Stimulated activated CD4-positive, alpha-beta T cell treated with anti-CD3 and anti-CD28 coated beads, Interleukin-15, amount 100 ng/mL, for 48 hours (primary cell): Measurements from ENCODE around the gene LCLAT1.
"Not testable (repeated sequence)": the region's sequence is repeated elsewhere in the genome, so short reads cannot be mapped to it uniquely, and the experiment has no call there.

ENCODE experiments used
- DNase-seq, 2 donors: peaks; one replicate each; pipeline ENCODE4 v3.0.0-alpha.2; 2020; ENCODE audit warnings: low read depth in 2 of 2

Gene LCLAT1

DNA sequence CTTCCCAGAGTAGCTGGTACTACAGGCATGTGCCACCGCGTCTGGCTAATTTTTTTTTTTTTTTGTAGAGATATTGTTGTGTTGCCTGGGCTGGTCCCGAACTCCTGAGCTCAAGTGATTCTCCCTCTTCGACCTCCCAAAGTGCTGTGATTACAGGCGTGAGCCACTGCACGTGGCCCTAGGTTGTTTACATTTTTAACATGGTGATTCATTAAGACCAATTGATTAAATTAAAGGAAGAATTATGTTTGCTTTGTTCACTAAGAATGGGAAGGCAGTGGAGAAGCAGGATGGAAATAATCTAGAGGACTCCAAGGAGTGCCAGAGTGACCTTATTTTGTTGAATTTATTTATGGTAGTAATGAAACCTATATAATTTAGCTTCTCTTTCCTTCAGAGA lies 7.5 kb downstream of the LCLAT1 start:
- no peak for DNase-seq

GRCh38 chr2:30455114-30455738 lies 8.2 kb downstream of the LCLAT1 start:
- DNase-seq, result no peak

DNA sequence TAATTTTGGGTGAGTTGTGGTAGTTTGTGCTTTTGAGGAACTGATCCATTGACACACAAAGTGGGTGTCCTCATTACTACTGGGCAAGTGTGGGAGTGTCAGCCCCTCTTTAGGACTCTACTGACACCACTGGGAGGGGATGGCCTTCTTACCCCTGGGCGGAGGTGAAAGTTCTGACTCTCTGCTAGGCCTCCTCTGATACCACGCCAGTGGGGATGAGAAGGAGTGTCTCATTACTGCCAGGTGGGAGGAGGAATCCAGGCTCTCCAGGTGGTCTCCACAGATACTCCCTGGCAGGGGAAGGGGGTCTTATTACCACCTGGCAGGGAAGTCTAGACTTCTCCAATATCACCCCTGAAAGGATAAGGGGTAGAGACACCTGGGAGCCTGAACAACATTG lies 9.1 kb downstream of the LCLAT1 start:
- no peak for DNase-seq

DNA sequence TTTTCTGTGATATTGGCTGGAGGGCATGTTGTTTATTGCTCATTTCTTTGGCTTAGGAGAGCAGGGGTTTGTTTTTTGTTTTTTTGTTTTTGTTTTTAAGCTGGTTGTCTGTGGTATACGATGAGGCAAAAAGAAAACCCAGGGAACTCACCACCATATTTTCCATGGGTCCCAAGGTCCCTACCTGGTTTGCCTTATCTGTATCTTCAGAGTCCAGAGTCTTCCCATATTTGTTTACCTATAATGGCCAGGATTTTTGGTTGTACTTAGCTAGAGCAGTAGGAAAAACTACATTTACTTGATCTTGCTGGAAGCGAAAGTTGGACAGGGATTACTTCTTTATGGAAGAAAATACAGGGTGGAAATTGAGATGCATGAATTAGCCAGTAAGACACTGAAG lies 9.5 kb downstream of the LCLAT1 start:
- no peak for DNase-seq

DNA sequence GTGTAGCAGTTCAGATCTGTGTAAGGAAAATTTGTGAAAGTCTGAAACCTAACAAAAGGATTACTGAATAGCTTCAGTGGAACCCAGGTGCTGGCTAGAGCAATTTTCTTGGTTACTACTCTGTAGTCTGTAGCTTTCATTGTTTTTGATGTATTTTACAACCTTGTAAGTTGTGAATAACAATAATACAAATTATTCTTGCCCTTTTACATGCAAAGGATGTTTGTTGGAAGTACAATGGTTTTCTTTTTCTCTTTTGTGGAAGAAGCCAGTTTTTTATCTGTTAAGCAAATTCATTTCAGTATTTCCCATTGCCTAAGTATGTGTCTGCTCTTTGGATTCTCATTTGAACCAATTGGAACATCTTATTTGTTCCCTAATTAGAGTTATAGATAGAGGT lies 10.2 kb downstream of the LCLAT1 start:
- DNase-seq, result no peak

- no peak for DNase-seq
These were observed 12.1 kb downstream of the LCLAT1 start for GRCh38 chr2:30459140-30459539.

DNA sequence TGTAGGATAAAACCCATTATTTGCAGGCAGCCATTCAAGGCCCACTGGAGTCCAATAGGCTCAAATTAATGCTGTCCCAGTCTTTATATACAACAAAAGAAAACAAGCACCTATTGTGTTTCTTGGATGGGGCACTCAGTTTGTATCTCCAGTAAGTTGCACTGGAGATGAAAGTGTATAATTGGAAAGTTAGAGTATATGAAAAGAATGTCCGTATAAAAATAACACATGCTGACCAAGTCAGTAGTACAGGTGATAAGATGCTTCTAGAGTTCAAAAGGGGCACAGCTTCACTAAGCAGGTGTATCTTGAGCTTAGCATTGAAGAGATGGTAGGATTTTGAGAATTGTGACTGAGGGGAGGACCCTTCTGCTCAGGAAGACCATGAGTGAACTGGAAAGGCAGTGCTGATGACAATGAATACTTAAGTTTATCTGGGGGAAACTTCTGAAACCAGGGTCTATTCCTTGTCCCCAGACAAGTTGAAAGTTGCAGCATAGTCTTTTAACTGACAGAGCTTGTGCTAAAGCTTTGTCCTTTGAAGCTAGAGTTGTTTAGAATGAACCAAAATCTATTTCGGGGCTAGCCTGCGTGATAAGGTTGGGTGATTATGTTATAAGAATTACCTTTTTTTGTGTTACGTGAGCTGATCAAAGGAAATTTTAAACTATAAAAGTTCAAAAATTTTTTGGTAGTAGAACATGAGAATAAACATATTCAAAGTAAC lies 15.2 kb downstream of the LCLAT1 start:
- no peak for DNase-seq

- no peak for DNase-seq
These were observed 16.5 kb downstream of the LCLAT1 start for GRCh38 chr2:30463535-30463934.

DNA sequence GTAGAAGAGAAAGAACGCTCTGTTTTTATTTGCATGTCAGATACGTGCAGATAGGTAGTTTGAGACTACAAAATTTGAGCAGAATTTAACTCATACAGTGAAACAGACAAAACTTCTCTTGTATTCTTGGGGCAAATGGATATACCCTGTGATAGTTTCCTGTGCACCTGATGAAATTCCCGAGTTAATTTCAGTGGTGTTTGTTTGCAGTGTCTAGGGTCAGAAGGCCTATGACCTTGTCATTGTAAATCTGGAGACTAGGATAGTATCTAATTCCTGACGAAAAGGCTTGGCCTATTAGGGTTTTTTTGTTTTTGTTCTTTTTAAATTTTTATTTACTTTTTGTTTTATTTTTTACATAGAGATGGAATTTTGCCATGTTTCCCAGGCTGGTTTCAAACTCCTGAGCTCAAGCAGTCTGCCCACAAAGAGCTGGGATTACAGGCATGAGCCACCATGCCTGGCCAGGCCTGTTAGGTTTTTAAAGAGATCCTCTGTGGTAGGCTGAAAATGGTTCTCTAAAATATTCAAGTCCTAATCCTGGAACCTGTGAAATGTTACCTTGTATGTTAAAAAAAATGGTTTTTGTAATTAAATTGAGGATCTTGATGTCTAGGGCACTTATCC lies 17.6 kb downstream of the LCLAT1 start:
- no peak for DNase-seq

DNA sequence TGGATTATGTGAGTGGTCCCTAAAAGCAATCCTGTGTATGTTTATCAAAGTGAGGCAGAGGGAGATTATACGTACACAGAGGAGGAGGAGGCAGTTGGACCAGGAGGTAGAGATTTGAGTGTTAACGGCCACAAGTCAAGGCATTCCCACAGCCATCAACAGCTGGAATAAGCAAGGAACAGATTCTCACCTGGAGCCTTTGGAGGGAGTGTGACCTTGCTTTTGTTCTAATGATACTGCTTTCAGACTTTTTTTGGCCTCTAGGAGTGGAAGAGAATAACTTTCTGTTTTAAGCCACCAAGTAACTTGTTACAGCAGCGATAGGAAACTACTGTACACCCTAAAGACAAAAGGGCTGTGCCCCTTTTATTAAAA lies 18.1 kb downstream of the LCLAT1 start:
- DNase-seq, result no peak

- no peak for DNase-seq
These were observed 19.2 kb downstream of the LCLAT1 start for GRCh38 chr2:30466216-30466615.

- not testable (repeated sequence) for DNase-seq
These were observed 20.2 kb downstream of the LCLAT1 start for GRCh38 chr2:30467062-30467826.

DNA sequence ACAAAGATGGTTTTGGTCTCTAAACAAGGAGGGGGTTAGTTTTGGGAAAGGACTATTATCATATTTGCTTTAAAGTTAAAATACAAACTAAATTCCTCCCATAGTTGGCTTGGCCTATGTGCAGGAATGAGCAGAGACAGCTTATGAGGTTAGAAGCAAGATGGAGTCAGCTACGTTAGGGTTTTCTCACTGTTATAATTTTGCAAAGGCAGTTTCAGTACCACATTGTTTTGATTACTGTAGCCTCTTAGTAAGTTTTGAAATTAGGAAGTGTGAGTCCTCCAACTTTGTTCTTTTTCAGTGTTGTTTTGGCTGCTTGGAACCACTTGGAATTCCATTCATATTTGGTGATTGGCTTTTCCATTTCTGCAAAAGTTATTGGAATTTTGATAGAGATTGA lies 23.4 kb downstream of the LCLAT1 start:
- no peak for DNase-seq

DNA sequence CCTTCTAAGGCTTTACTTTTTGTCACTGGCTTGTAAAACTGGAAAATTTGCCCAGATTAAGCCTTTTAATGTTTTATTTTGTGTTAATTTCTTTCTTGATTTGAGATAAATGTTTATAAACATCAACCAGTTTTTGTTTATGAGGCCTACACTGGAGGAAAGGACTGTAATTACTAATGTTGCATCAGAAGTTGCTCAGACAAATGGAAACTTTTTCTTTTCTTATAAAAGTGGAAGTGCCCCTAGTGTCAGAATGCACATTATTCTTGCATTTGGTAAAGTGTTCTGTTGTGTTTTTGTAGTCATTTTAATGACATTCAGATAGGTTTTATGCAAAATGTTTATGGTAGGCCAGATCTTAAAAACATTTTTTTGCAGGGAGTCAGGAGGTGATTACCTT lies 25.3 kb downstream of the LCLAT1 start:
- no peak for DNase-seq

DNA sequence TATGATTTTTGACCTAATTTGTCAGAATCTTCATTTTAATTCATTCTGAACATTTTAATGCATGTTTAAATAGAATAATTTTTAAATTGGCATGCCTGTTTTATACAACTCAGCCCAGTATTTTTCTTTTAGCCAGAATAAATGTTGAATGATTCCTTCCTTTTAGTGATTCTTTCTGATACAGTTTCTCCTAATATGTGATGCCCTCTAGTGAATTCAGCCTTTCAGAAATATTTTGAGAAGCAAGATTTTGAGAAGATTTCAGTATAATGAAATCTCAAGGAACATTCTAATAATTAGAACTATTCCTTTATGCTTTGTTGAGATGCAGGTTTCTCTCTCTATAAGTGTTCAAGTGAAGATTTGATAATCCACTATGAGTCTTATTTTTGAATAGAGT lies 28.5 kb downstream of the LCLAT1 start:
- DNase-seq, result no peak

DNA sequence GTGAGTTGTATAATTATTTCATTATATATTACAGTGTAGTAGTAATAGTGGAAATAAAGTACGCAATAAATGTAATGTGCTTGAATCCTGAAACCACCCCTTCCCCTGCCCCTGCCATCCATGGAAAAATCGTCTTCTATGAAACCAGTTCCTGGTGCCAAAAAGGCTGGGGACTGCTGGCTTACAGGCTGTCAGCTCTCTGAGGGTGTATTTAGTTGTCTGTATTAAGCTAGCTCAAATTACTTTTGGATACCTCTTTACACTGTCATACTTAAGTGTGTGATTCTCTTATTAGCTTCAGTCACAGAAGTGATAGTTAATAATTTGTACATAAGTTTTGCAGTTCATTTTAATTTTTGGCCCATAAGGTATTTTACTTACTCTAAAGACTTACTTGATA lies 29.6 kb downstream of the LCLAT1 start:
- no peak for DNase-seq

DNA sequence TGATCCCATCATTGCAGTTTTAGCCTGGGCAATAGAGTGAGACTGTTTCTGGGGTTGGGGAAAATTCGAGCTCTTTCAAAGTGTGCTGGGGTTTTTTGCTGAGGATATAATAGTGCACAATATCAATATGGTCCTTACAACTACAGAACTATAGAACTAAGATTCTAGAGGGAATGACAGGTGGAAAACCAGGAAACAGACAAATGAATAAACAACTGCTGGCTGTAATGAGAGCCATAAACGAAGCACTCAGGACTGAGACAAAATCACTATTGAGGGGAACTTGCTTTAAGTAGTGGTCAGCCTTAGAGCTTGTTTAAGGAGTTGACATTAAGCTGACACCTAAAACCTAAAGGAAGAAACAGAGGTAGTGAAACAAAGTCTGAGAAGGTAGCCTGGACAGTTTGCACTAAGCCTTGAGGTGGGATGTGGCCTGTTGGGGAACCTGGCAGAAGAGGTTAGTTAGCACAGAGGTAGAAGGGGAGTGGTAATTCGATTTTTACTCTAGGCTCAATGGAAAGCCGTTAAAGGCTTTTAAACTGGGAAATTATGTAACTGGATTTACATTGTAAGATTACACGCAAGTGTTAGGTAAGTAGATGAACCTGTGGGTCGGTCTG lies 33.8 kb downstream of the LCLAT1 start:
- no peak for DNase-seq

DNA sequence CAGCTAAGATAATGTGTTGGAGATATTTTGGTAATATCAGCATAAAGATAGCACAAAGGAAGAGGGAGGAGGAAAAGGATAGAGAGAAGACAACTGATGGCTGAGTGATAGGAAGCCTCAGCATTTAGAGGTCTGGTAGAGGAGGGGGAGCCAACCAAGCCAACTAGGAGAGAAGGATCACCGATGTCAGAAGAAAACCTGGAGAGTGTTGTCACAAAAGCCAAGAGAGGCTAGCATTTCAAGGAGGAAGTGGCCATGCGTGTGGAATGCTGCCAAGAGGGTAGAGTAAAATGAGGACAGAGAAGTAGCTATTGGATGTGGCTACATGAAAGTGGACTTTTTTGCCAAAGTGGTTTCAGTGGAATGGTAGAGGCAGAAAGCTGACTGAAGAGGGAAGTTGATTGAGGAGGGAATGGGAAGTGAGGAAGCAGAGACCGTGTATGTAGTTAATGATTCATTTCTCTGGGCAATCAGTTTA lies 34.3 kb downstream of the LCLAT1 start:
- DNase-seq, result no peak

DNA sequence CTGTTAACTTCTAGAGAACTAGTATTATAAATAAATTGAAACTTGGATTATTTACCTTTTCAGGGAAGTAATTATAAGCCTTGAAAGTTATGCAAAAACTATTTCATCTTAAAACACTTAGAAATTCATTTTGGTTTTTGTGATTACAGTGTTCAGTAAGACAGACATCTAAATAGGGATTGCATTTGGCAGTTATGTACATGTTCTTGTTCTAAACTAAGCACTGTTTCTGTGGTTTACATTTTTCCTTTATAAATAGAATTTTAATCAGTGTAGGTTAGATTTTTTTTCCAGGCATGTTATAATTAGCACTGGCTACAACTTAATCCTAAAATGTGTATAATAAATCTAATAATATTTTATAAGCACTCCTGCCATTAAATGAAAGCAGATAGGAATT lies 35.0 kb downstream of the LCLAT1 start:
- DNase-seq, result no peak

- no peak for DNase-seq
These were observed 37.1 kb downstream of the LCLAT1 start for GRCh38 chr2:30484145-30484544.

GRCh38 chr2:30484995-30485394 lies 37.9 kb downstream of the LCLAT1 start:
- DNase-seq, result no peak

DNA sequence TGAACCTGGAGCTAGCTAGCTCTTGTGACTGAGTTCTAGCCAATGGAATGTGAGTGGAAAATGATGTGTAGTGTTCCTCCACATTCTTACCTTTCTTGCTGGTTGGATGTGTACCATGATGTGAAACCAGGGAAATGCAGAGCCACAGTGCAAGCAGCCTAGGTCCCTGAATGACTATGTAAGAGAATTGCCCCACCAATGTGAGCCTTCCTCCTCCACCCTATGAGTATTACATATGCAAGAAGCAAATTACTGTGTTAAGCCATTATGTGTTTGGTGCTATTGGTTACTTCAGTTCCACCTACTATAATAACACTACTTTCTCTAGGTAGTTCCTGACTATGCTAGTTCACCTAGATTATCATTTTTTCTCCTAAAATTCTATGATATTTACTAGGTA lies 39.6 kb downstream of the LCLAT1 start:
- no peak for DNase-seq
